Neural crest cell (in vitro differentiated cells): ENCODE data around the gene UBE2L5. TPM values are rescaled to one million over a fixed set of nuclear protein-coding genes. Genes with fewer than 3 reads are reported as not detected.

ENCODE experiments used
- DNase-seq: peaks from one replicate; pipeline ENCODE4 v3.0.0; 2021; ENCODE audit warnings: low read depth, mixed read lengths, low spot score
- H3K27ac Mint-ChIP-seq: one replicate; pipeline ENCODE4 v1.8.0; 2021; ENCODE audit warnings: mild to moderate bottlenecking, mixed read lengths; ENCODE audit not compliant: unreplicated experiment
- H3K27me3 Mint-ChIP-seq: 2 replicates; pipeline ENCODE4 v1.8.0; 2021; ENCODE audit warnings: low read depth, mild to moderate bottlenecking, mixed read lengths
- H3K36me3 Mint-ChIP-seq: 2 replicates; pipeline ENCODE4 v1.8.0; 2021; ENCODE audit warnings: low read depth, mild to moderate bottlenecking, mixed read lengths
- H3K4me1 Mint-ChIP-seq: 2 replicates; pipeline ENCODE4 v1.8.0; 2021; ENCODE audit warnings: mixed read lengths
- H3K4me3 Mint-ChIP-seq: one replicate; pipeline ENCODE4 v1.8.0; 2021; ENCODE audit warnings: mild to moderate bottlenecking, mixed read lengths
- H3K9me3 Mint-ChIP-seq: 2 replicates; pipeline ENCODE4 v1.8.0; 2021; ENCODE audit warnings: mixed read lengths
- total RNA-seq: library from RNA; stranded (reverse); gene quantifications from 2 replicates; pipeline ENCODE4 v1.2.1, GENCODE V29; 2021
- TF ChIP-seq, protein P1 (sequence below): fragments of 200-600 bp; sonication (generic); conservative IDR thresholded peaks from 2 replicates; pipeline ENCODE4 v1.5.0; 2021; ENCODE audit warnings: antibody characterized with exemption, mild to moderate bottlenecking

The UBE2L5 gene
- total RNA-seq, 1 donor from 2014 or later, result not detected

DNA sequence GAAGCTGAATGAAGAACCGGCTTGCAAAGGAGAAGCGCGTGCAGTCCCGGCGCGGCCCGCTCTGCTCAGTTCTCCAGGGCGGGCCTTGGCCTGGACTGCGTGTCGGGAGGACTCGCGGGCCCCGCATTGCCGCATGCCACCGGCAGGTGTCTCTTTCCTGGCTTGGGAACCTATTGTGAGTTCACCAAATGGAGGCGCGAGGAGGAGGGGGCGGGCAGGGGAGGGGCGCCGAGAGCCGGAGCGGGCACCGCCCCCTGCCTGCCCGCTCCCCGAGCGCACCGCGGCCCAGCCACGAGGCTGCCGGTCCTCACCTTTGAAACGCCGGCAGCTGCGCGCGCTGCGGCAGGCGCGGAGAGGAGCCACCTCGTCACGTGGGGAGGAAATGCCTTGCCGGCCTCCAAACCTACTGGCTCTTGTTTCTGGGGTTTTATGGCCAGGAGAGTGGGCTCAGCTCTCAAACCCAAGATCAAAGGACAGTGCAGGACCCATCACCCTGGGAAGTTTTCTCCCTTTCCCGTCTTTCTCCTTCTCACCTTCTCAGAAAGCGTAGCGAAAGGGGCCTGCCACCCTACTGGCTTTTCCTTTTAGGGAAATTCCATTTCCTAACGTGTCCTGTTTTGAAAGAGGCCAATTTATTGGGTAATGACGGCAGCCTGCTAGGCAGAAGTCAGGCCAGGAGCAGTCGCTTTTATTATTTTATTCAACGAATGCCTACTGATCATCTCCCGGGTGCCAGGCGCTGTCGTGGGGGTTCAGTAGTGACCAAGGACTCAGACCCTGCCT lies 13.8 kb upstream of the UBE2L5 start:
- TF ChIP-seq, protein P1, sequence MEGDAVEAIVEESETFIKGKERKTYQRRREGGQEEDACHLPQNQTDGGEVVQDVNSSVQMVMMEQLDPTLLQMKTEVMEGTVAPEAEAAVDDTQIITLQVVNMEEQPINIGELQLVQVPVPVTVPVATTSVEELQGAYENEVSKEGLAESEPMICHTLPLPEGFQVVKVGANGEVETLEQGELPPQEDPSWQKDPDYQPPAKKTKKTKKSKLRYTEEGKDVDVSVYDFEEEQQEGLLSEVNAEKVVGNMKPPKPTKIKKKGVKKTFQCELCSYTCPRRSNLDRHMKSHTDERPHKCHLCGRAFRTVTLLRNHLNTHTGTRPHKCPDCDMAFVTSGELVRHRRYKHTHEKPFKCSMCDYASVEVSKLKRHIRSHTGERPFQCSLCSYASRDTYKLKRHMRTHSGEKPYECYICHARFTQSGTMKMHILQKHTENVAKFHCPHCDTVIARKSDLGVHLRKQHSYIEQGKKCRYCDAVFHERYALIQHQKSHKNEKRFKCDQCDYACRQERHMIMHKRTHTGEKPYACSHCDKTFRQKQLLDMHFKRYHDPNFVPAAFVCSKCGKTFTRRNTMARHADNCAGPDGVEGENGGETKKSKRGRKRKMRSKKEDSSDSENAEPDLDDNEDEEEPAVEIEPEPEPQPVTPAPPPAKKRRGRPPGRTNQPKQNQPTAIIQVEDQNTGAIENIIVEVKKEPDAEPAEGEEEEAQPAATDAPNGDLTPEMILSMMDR, result peak; percentile 79
- peak; percentile 97 for DNase-seq
- H3K4me1 Mint-ChIP-seq, result peaks cover 15% of the 10 kb centered on the region
- H3K27me3 Mint-ChIP-seq, result no peaks in the 10 kb centered on the region
- no peaks in the 10 kb centered on the region for H3K36me3 Mint-ChIP-seq
- H3K27ac Mint-ChIP-seq, result no peak overlapping the region
- peak overlapping the region; percentile 52 for H3K4me3 Mint-ChIP-seq
- no peaks in the 10 kb centered on the region for H3K9me3 Mint-ChIP-seq

DNA sequence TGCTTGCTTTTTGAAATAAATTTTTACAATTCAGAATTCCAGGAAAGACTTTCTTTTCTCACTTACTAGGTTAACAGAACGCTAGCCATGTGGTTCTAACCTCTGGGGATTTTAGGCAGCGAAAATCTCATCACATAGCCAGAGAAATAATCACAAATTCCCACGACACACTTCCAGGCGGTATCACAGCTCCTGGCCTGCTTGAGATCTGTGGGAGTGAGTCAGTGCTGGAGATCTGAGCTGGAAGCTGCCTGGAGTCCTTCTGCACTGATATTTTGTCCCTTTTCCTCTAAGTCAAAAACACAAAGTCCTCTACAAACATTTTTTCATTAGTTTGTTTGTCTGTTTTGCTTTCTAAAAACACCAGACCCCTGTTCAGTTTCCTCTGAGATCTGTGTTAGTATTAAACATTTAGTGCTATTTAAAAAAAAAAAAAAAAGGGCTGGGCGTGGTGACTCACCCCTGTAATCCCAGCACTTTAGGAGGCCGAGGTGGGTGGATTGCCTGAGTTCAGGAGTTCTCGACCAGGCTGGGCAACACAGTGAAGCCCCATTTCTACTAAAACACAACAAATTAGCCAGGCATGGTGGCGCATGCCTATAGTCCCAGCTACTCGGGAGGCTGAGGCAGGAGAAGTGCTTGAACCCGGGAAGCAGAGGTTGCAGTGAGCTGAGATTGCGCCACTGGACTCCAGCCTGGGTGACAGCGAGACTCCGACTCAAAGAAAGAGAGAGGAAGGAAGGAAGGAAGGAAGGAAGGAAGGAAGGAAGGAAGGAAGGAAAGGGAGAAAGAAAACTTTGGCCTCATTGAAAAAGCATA lies 12.2 kb upstream of the UBE2L5 start:
- no peaks in the 10 kb centered on the region for H3K9me3 Mint-ChIP-seq
- TF ChIP-seq, protein P1, result no peak
- H3K4me3 Mint-ChIP-seq, result no peak overlapping the region
- H3K27ac Mint-ChIP-seq, result no peak overlapping the region
- no peaks in the 10 kb centered on the region for H3K27me3 Mint-ChIP-seq
- no peaks in the 10 kb centered on the region for H3K36me3 Mint-ChIP-seq
- DNase-seq, result no peak
- peaks cover 15% of the 10 kb centered on the region for H3K4me1 Mint-ChIP-seq

DNA sequence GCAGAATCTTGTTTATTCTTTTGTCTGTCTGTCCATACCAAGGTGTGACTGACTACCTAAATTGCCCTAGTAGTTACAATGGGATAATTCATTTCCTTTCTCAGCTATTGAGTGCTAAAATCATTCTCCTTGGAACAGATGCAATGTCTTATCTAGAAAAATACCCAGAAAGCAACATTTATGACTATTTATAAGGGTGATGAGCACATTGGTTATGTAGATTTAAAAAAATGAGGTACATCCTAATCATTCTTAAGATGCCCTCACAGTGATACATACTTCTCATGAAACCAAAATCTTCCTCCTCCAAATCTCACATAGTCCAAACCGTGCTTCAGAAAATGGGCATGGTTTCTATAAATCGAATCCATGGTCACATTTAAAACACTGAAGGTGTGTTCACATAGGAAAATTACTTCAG lies 11.6 kb upstream of the UBE2L5 start:
- no peak for DNase-seq
- H3K27me3 Mint-ChIP-seq, result no peaks in the 10 kb centered on the region
- H3K36me3 Mint-ChIP-seq, result no peaks in the 10 kb centered on the region
- H3K4me3 Mint-ChIP-seq, result no peak overlapping the region
- H3K4me1 Mint-ChIP-seq, result peaks cover 15% of the 10 kb centered on the region
- TF ChIP-seq, protein P1, result no peak
- no peaks in the 10 kb centered on the region for H3K9me3 Mint-ChIP-seq
- H3K27ac Mint-ChIP-seq, result no peak overlapping the region

DNA sequence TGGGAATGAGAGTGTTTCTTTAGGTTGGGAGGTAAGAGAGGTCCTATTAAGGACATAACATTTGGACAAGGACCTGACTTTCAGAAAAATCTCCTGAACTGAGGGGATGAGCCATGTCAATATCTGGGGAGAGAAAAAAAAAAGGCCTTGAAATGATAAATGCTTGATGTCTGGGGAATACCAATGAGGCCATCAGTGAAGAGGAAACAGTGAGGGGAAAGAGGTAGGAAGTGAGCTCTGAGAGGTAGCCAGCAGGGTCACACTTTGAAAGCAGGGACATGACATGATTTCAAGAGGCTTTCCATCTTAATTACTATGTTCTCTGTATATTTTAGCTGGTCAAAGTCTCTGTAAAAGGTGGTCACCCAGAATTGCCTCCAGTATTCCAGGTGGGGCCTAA lies 9.9 kb upstream of the UBE2L5 start:
- Mint-ChIP-seq H3K9me3 (no peaks in the 10 kb centered on the region), H3K27me3 (no peaks in the 10 kb centered on the region), H3K4me1 (peaks cover 11% of the 10 kb centered on the region), H3K36me3 (no peaks in the 10 kb centered on the region), H3K27ac (no peak overlapping the region), H3K4me3 (no peak overlapping the region)
- DNase-seq, result no peak
- TF ChIP-seq, protein P1, result no peak

DNA sequence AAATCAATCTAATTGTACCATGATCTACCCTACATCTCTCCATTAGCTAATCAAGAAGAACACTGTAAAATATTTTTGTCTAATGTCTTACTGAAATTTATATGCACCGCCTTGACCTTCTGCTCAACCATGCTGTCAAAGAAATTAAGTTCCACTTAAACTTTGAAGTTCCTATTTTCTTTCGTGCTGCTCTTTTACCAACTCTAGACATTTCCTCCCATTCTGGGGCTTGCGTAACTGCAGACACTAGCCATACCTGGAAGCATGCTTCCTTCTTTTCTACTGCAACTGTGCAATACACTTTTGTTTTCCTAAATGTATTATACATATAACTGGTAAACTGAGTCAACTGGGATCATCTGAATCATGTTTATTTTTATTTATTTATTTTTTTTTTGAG lies 8.5 kb upstream of the UBE2L5 start:
- TF ChIP-seq, protein P1, result no peak
- H3K27ac Mint-ChIP-seq, result no peak overlapping the region

More for the DNA sequence above, 8.5 kb upstream of the UBE2L5 start:
- Mint-ChIP-seq H3K4me1 (peaks cover 6% of the 10 kb centered on the region), H3K4me3 (no peak overlapping the region), H3K27me3 (peaks cover 4% of the 10 kb centered on the region), H3K9me3 (no peaks in the 10 kb centered on the region), H3K36me3 (no peaks in the 10 kb centered on the region)
- no peak for DNase-seq
